ENCODE measurements around the gene TEX2.
"Not testable (repeated sequence)": the region's sequence is repeated elsewhere in the genome, so short reads cannot be mapped to it uniquely, and the experiment has no call there.

The TEX2 gene

GRCh38 chr17:64209356-64209941 lies 53.6 kb downstream of the TEX2 start:
- H3K4me3 ChIP-seq (ENCODE audit: low read depth, low read length) = no peak overlapping the region
- H3K9me3 ChIP-seq = no peaks in the 10 kb centered on the region
- no peak for TF ChIP-seq CTCF (IDR thresholded peaks at IDR 0.05; ENCODE audit: low read depth, low read length)
- peaks cover 18% of the 10 kb centered on the region for H3K36me3 ChIP-seq
- no peaks in the 10 kb centered on the region for H3K4me1 ChIP-seq
- no peaks in the 10 kb centered on the region for H3K27me3 ChIP-seq
- no peak for DNase-seq

- H3K4me1 ChIP-seq; DNase-seq; H3K27me3 ChIP-seq; H3K4me3 ChIP-seq (ENCODE audit: low read depth, low read length); H3K9me3 ChIP-seq: not testable (repeated sequence)
- peaks cover 13% of the 10 kb centered on the region for H3K36me3 ChIP-seq
Measured at GRCh38 chr17:64208656-64209055, 54.4 kb downstream of the TEX2 start.

- TF ChIP-seq CTCF (IDR thresholded peaks at IDR 0.05; ENCODE audit: low read depth, low read length) = no peak
- Histone ChIP-seq H3K27me3 (no peaks in the 10 kb centered on the region), H3K4me1 (no peaks in the 10 kb centered on the region; the same call in 1 of the 2 replicates), H3K4me3 (ENCODE audit: low read depth, low read length) (no peak overlapping the region), H3K36me3 (no peaks in the 10 kb centered on the region), H3K9me3 (no peaks in the 10 kb centered on the region)
- no peak for DNase-seq
Measured at GRCh38 chr17:64205804-64206203, 57.3 kb downstream of the TEX2 start.

- Histone ChIP-seq H3K4me1 (peaks cover 2% of the 10 kb centered on the region; the same call in 1 of the 2 replicates), H3K27me3 (no peaks in the 10 kb centered on the region), H3K4me3 (ENCODE audit: low read depth, low read length) (no peak overlapping the region), H3K9me3 (no peaks in the 10 kb centered on the region), H3K36me3 (no peaks in the 10 kb centered on the region)
- no peak for DNase-seq
- TF ChIP-seq CTCF (IDR thresholded peaks at IDR 0.05; ENCODE audit: low read depth, low read length) = no peak
Measured at GRCh38 chr17:64203630-64204029, 59.4 kb downstream of the TEX2 start.

GRCh38 chr17:64202683-64203344 lies 60.2 kb downstream of the TEX2 start:
- peaks cover 6% of the 10 kb centered on the region; the same call in 1 of the 2 replicates for H3K4me1 ChIP-seq
- no peaks in the 10 kb centered on the region for H3K36me3 ChIP-seq
- DNase-seq = no peak
- no peaks in the 10 kb centered on the region for H3K9me3 ChIP-seq
- H3K4me3 ChIP-seq (ENCODE audit: low read depth, low read length) = no peak overlapping the region
- no peaks in the 10 kb centered on the region for H3K27me3 ChIP-seq
- TF ChIP-seq CTCF (IDR thresholded peaks at IDR 0.05; ENCODE audit: low read depth, low read length) = no peak

GRCh38 chr17:64200080-64201032 lies 62.7 kb downstream of the TEX2 start:
- H3K4me1 ChIP-seq = peaks cover 6% of the 10 kb centered on the region; the same call in 1 of the 2 replicates
- no peaks in the 10 kb centered on the region for H3K9me3 ChIP-seq
- no peaks in the 10 kb centered on the region for H3K27me3 ChIP-seq
- DNase-seq = no peak
- H3K4me3 ChIP-seq (ENCODE audit: low read depth, low read length) = no peak overlapping the region
- H3K36me3 ChIP-seq = no peaks in the 10 kb centered on the region
- no peak for TF ChIP-seq CTCF (IDR thresholded peaks at IDR 0.05; ENCODE audit: low read depth, low read length)
